Loucy (cell line): ENCODE data around the gene S100A12.

Source experiments
- H2AFZ ChIP-seq: fragments of 200-600 bp; sonication (generic); 2 replicates; pipeline ENCODE4 v1.6.0; 2016; ENCODE audit warnings: antibody characterized with exemption, mild to moderate bottlenecking, low read length, moderate library complexity
- H3F3A ChIP-seq: fragments of 200-600 bp; 2 replicates; pipeline ENCODE4 v1.6.0; 2016; ENCODE audit warnings: antibody characterized with exemption, low read depth, mild to moderate bottlenecking
- H3K27me3 ChIP-seq: fragments of 200-600 bp; sonication (generic); 2 replicates; pipeline ENCODE4 v1.6.1; 2014; ENCODE audit warnings: low read length, mild to moderate bottlenecking; ENCODE audit not compliant: insufficient read depth, poor library complexity, severe bottlenecking
- H3K36me3 ChIP-seq: fragments of 200-600 bp; sonication (generic); 2 replicates; pipeline ENCODE4 v1.6.1; 2016; ENCODE audit warnings: low read length; ENCODE audit not compliant: insufficient read depth
- H3K4me1 ChIP-seq: fragments of 200-600 bp; sonication (generic); 2 replicates; pipeline ENCODE4 v1.5.1; 2014; ENCODE audit warnings: low read length, mild to moderate bottlenecking; ENCODE audit not compliant: insufficient read depth, poor library complexity, severe bottlenecking
- H3K4me2 ChIP-seq: fragments of 200-600 bp; sonication (generic); 2 replicates; pipeline ENCODE4 v1.6.0; 2014; ENCODE audit warnings: antibody characterized with exemption, low read length, low read depth, mild to moderate bottlenecking; ENCODE audit not compliant: poor library complexity, severe bottlenecking
- H3K4me3 ChIP-seq: fragments of 200-600 bp; sonication (generic); 2 replicates; pipeline ENCODE4 v1.5.1; 2014; ENCODE audit warnings: low read length, mild to moderate bottlenecking, mixed read lengths; ENCODE audit not compliant: poor library complexity, severe bottlenecking
- H3K79me2 ChIP-seq: fragments of 200-600 bp; sonication (generic); 2 replicates; pipeline ENCODE4 v1.6.1; 2014; ENCODE audit warnings: low read length; ENCODE audit not compliant: insufficient read depth
- H3K9ac ChIP-seq: fragments of 200-600 bp; sonication (generic); 2 replicates; pipeline ENCODE4 v1.6.0; 2014; ENCODE audit warnings: mild to moderate bottlenecking, low read depth, low read length, moderate library complexity; ENCODE audit not compliant: poor library complexity, severe bottlenecking
- H3K9me2 ChIP-seq: fragments of 200-600 bp; sonication (generic); replicated peaks from 2 replicates; pipeline ENCODE4 v1.6.1; 2016; ENCODE audit warnings: low read depth, low read length, mixed read lengths
- H3K9me3 ChIP-seq: fragments of 200-600 bp; sonication (generic); 2 replicates; pipeline ENCODE4 v1.6.1; 2014; ENCODE audit warnings: mild to moderate bottlenecking, antibody characterized with exemption, low read length, low read depth; ENCODE audit not compliant: insufficient read depth
- H4K20me1 ChIP-seq: fragments of 200-600 bp; sonication (generic); 2 replicates; pipeline ENCODE4 v1.6.0; 2014; ENCODE audit warnings: antibody characterized with exemption, low read length, mild to moderate bottlenecking; ENCODE audit not compliant: insufficient read depth, poor library complexity, severe bottlenecking
- CTCF ChIP-seq: fragments of 200-600 bp; sonication (generic); conservative IDR thresholded peaks from 2 replicates; pipeline ENCODE4 v1.5.1; 2014; ENCODE audit warnings: mild to moderate bottlenecking, antibody characterized with exemption, low read length
- EZH2phosphoT487 ChIP-seq: fragments of 200-600 bp; IDR thresholded peaks from 2 replicates; pipeline ENCODE4 v1.6.1; 2018; ENCODE audit warnings: antibody characterized with exemption, mild to moderate bottlenecking, moderate library complexity, borderline replicate concordance

S100A12 gene

DNA sequence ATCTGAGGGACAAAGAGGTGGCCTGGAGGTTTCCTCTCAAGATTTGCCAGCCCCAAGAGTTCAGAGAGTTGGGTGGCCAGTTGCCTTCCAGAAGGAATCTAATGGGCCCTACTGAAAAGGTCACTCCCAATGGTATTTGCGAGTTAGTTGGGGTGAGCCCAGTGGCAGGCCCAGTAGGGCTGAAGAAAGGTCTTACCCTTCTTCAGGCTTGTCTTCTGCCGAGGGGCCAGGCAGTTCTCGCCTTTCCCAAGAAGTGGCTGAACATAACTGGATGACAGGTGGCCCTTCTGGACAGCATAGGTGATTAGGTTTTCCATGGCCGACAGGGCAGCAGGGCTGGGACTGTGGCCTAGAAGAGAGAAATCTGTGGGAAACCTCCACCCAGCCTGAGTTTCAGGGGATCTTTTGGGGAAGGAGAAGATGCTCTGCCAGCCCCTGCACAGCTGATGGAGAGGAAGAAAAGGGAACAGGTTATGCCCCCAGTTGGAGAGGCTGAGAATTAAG is 33.9 kb downstream of the S100A12 start:
- no peaks in the 10 kb centered on the region for H4K20me1 ChIP-seq
- no peaks in the 10 kb centered on the region for H3K9me3 ChIP-seq
- peaks cover 70% of the 10 kb centered on the region for H3K4me1 ChIP-seq
- no peak overlapping the region for H3K9ac ChIP-seq
- H3F3A ChIP-seq: no peaks in the 10 kb centered on the region
- TF ChIP-seq EZH2phosphoT487 (no peak), CTCF (no peak)
- no peak overlapping the region for H3K4me2 ChIP-seq
- no peak overlapping the region for H3K4me3 ChIP-seq
- no peaks in the 10 kb centered on the region for H3K9me2 ChIP-seq
- no peaks in the 10 kb centered on the region for H3K36me3 ChIP-seq
- H3K79me2 ChIP-seq: no peaks in the 10 kb centered on the region
- H3K27me3 ChIP-seq: no peaks in the 10 kb centered on the region
- no peak overlapping the region for H2AFZ ChIP-seq

DNA sequence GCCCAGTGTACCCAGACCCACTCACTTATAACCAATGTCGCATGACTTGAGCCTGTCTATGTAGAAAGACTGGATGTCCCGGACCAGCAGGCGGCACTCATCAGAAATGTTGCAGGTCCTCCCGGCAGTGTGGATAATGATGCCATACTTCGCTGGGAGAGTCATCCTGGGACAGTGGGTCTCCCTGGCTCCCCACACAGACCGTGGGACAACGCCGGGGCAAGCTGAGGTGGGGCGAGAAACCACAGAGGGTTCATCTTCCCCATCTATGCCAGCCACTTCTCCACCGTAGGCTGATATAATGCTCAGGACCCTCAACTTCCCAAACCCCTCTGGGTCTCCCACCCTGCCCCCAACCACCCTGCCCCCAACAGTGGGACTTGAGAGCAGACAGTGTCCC is 35.1 kb downstream of the S100A12 start:
- Histone ChIP-seq H4K20me1 (no peaks in the 10 kb centered on the region), H3K27me3 (no peaks in the 10 kb centered on the region), H3K9me2 (no peaks in the 10 kb centered on the region), H3K9me3 (no peaks in the 10 kb centered on the region), H3K79me2 (no peaks in the 10 kb centered on the region), H3K4me1 (peaks cover 59% of the 10 kb centered on the region), H2AFZ (no peak overlapping the region), H3K4me2 (peak overlapping the region; percentile 47), H3K36me3 (no peaks in the 10 kb centered on the region), H3F3A (no peaks in the 10 kb centered on the region), H3K9ac (no peak overlapping the region), H3K4me3 (no peak overlapping the region)
- TF ChIP-seq CTCF: no peak
- TF ChIP-seq EZH2phosphoT487: no peak

DNA sequence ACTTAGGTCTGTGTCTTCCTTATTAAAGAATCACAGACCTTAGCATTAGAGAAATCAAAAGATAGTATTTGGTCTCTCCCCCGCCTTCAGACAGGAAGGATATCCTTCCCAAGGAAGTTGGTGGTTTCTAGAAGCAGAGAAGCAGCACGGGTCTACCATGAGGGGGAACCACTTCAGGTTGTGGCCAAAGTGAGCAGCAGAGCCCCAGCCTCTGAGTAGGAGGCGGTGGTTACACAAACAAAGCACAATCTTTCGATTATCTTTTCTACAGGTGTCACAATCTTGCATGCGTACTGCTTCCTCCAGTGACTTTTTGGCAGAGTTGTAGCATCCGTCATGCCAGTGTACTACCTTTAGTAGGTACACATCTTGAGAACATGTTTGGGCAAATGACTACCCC is 35.6 kb downstream of the S100A12 start:
- Histone ChIP-seq H3K4me1 (peaks cover 53% of the 10 kb centered on the region), H3K4me3 (peak overlapping the region; percentile 19), H3F3A (no peaks in the 10 kb centered on the region), H4K20me1 (no peaks in the 10 kb centered on the region), H3K36me3 (no peaks in the 10 kb centered on the region), H3K27me3 (no peaks in the 10 kb centered on the region), H2AFZ (no peak overlapping the region), H3K4me2 (peak overlapping the region; percentile 47), H3K9me3 (no peaks in the 10 kb centered on the region), H3K79me2 (no peaks in the 10 kb centered on the region), H3K9me2 (no peaks in the 10 kb centered on the region), H3K9ac (no peak overlapping the region)
- peak; percentile 33 for TF ChIP-seq CTCF
- no peak for TF ChIP-seq EZH2phosphoT487
